Neural progenitor cell (in vitro differentiated cells): ENCODE results near the gene MTMR4. TPM values are rescaled to one million over a fixed set of nuclear protein-coding genes. Genes with fewer than 3 reads are reported as not detected.

ENCODE experiments used
- DNase-seq: peaks from one replicate; pipeline ENCODE4 v3.0.0-alpha.2; 2016; ENCODE audit warnings: low spot score
- H2AFZ ChIP-seq: fragments of 200-600 bp; sonication (generic); replicated peaks from 2 replicates; pipeline ENCODE4 v1.6.1; 2016; ENCODE audit warnings: antibody characterized with exemption
- H3F3A ChIP-seq: fragments of 200-600 bp; sonication (generic); 2 replicates; pipeline ENCODE4 v1.6.1; 2016; ENCODE audit warnings: antibody characterized with exemption, low read depth
- H3K27ac ChIP-seq: fragments of 200-600 bp; sonication (generic); 2 replicates; pipeline ENCODE4 v1.5.1; 2016; ENCODE audit warnings: mild to moderate bottlenecking
- H3K27me3 ChIP-seq: fragments of 200-600 bp; sonication (generic); 2 replicates; pipeline ENCODE4 v1.6.1; 2016; ENCODE audit warnings: mild to moderate bottlenecking, moderate library complexity
- H3K36me3 ChIP-seq: fragments of 200-600 bp; sonication (generic); 2 replicates; pipeline ENCODE4 v1.5.1; 2016
- H3K4me1 ChIP-seq: fragments of 200-600 bp; sonication (generic); 2 replicates; pipeline ENCODE4 v1.6.1; 2016; ENCODE audit warnings: mixed run types
- H3K4me2 ChIP-seq: fragments of 200-600 bp; sonication (generic); 2 replicates; pipeline ENCODE4 v1.6.1; 2016
- H3K4me3 ChIP-seq: fragments of 200-600 bp; sonication (generic); 2 replicates; pipeline ENCODE4 v1.5.1; 2016
- H3K79me2 ChIP-seq: fragments of 200-600 bp; sonication (generic); 2 replicates; pipeline ENCODE4 v1.6.1; 2016; ENCODE audit warnings: low read depth
- H3K9ac ChIP-seq: fragments of 200-600 bp; sonication (generic); 2 replicates; pipeline ENCODE4 v1.6.1; 2016
- H3K9me3 ChIP-seq: fragments of 200-600 bp; sonication (generic); 2 replicates; pipeline ENCODE4 v1.5.1; 2016; ENCODE audit warnings: low read depth
- H4K20me1 ChIP-seq: fragments of 200-600 bp; sonication (generic); 2 replicates; pipeline ENCODE4 v1.6.1; 2016; ENCODE audit warnings: low read depth
- H3K27ac Mint-ChIP-seq: 3 replicates; pipeline ENCODE4 v1.8.0; 2021; ENCODE audit warnings: mixed read lengths
- H3K27me3 Mint-ChIP-seq: 2 replicates; pipeline ENCODE4 v1.8.0; 2022; ENCODE audit warnings: low read depth, mild to moderate bottlenecking, inconsistent platforms, moderate library complexity, mixed read lengths; ENCODE audit not compliant: insufficient read depth
- H3K36me3 Mint-ChIP-seq: 3 replicates; pipeline ENCODE4 v1.8.0; 2021; ENCODE audit warnings: mixed read lengths
- H3K4me1 Mint-ChIP-seq: 3 replicates; pipeline ENCODE4 v1.8.0; 2021; ENCODE audit warnings: mixed read lengths
- H3K4me3 Mint-ChIP-seq: 3 replicates; pipeline ENCODE4 v1.8.0; 2021; ENCODE audit warnings: mild to moderate bottlenecking, moderate library complexity, mixed read lengths
- H3K9me3 Mint-ChIP-seq: 3 replicates; pipeline ENCODE4 v1.8.0; 2020; ENCODE audit warnings: mixed read lengths
- CTCF ChIP-seq: fragments of 200-600 bp; sonication (generic); IDR thresholded peaks from 2 replicates; pipeline ENCODE4 v1.5.1; 2017; ENCODE audit warnings: antibody characterized with exemption, mild to moderate bottlenecking
- EZH2 ChIP-seq: fragments of 200-600 bp; sonication (generic); IDR thresholded peaks from 2 replicates; pipeline ENCODE4 v1.6.1; 2017; ENCODE audit warnings: antibody characterized with exemption, mild to moderate bottlenecking, moderate library complexity
- EZH2phosphoT487 ChIP-seq: fragments of 200-600 bp; sonication (generic); IDR thresholded peaks from 2 replicates; pipeline ENCODE4 v1.6.1; 2017; ENCODE audit warnings: antibody characterized with exemption
- total RNA-seq: library from RNA; depleted of rRNA; stranded (reverse); fragments of >200 nt; gene quantifications from 2 replicates; pipeline ENCODE4 v1.2.3, GENCODE V29; 2015; ENCODE audit warnings: low replicate concordance

The MTMR4 gene
- total RNA-seq, 1 donor from 2014 or later = 34.0 TPM

DNA sequence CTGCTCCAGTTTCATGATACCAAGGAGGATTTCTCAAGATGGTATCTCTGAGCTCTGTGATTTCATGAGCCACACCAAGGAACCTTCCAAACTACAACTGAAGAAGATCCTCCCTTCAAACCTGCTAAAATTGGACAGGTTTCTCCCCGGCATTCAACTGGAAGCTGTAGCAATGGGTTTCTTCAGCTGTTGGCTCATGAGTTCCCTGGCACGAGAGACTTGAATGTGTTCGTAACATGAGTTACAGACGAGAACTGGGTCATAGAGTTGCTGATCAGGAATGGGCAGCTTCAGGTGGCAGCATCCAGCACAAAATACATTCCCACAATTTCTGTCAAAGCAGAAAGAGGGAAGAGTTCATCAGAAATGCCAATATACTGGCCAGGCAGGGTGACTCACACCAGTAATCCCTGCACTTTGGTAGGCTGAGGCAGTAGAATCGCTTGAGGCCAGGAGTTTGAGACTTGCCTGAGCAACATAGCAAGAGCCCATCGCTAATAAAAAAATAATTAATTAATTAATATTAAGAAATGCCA lies 22.9 kb downstream of the MTMR4 start:
- H3K36me3 Mint-ChIP-seq = peaks cover 41% of the 10 kb centered on the region
- Histone ChIP-seq H3K4me3 (no peak overlapping the region), H3K9ac (no peak overlapping the region), H3K79me2 (no peaks in the 10 kb centered on the region), H2AFZ (no peak overlapping the region), H3K4me2 (no peak overlapping the region), H3K36me3 (peaks cover 14% of the 10 kb centered on the region), H3K4me1 (no peaks in the 10 kb centered on the region), H3K27ac (no peak overlapping the region), H3K9me3 (no peaks in the 10 kb centered on the region), H4K20me1 (peaks cover 6% of the 10 kb centered on the region), H3F3A (no peaks in the 10 kb centered on the region), H3K27me3 (no peaks in the 10 kb centered on the region)
- no peak overlapping the region for H3K27ac Mint-ChIP-seq
- no peaks in the 10 kb centered on the region for H3K9me3 Mint-ChIP-seq
- H3K4me3 Mint-ChIP-seq = no peak overlapping the region
- H3K27me3 Mint-ChIP-seq = no peaks in the 10 kb centered on the region
- no peak for DNase-seq
- H3K4me1 Mint-ChIP-seq = no peaks in the 10 kb centered on the region
- TF ChIP-seq CTCF (no peak), EZH2 (no peak), EZH2phosphoT487 (no peak)

DNA sequence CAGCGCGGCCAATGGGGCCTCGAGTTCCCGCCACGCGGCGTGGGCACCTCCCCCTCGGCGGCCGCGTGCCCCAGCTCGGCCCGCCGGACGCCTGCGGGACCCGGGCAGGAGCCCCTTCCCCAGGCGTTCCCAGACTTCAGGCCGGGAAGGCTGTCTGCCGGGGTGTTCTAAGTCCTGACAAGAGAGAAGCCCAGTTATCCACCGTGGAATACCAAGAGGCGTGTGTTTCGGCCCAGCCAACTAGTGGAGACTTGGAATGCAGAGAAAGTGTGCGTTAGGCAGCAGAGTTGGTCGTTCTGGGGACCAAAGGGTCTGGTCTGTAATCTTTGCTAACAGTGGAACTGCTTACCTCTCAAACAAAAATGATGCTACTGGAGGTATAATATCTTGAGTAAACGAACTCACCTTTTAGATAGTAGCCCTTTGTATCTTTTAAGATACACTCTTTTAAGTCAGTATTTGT lies 26.0 kb downstream of the MTMR4 start:
- Histone ChIP-seq H3K4me3 (no peak overlapping the region), H3K36me3 (peaks cover 14% of the 10 kb centered on the region), H3K4me2 (no peak overlapping the region), H3K27ac (no peak overlapping the region), H3K9me3 (no peaks in the 10 kb centered on the region), H3K79me2 (no peaks in the 10 kb centered on the region), H3K4me1 (no peaks in the 10 kb centered on the region), H3F3A (no peaks in the 10 kb centered on the region), H3K27me3 (no peaks in the 10 kb centered on the region), H2AFZ (no peak overlapping the region), H4K20me1 (no peaks in the 10 kb centered on the region), H3K9ac (no peak overlapping the region)
- H3K4me3 Mint-ChIP-seq = no peak overlapping the region
- H3K9me3 Mint-ChIP-seq = no peaks in the 10 kb centered on the region
- H3K27ac Mint-ChIP-seq = no peak overlapping the region
- no peaks in the 10 kb centered on the region for H3K27me3 Mint-ChIP-seq
- no peak for TF ChIP-seq EZH2phosphoT487
- no peak for TF ChIP-seq CTCF
- no peaks in the 10 kb centered on the region for H3K4me1 Mint-ChIP-seq
- DNase-seq = no peak
- H3K36me3 Mint-ChIP-seq = peaks cover 30% of the 10 kb centered on the region

GRCh38 chr17:58487589-58488427 lies 26.6 kb downstream of the MTMR4 start, which contains the start of gene HSF5:
Gene HSF5 (minus strand): TSS chr17:58488408. CDS start chr17:58488274, 134 bp downstream.
- Histone ChIP-seq H3K4me2 (no peak within 1 kb of the TSS), H3K9me3 (no peaks in the 10 kb centered on the region), H3K79me2 (no peaks in the 10 kb centered on the region), H3K4me1 (no peaks in the 10 kb centered on the region), H3K27me3 (no peaks in the 10 kb centered on the region), H3K9ac (no peak within 1 kb of the TSS), H2AFZ (no peak within 1 kb of the TSS), H3K27ac (no peak within 1 kb of the TSS), H3F3A (no peaks in the 10 kb centered on the region), H3K36me3 (peaks cover 12% of the 10 kb centered on the region), H3K4me3 (no peak within 1 kb of the TSS), H4K20me1 (no peaks in the 10 kb centered on the region)
- peaks cover 29% of the 10 kb centered on the region for H3K36me3 Mint-ChIP-seq
- no peak for TF ChIP-seq EZH2
- TF ChIP-seq CTCF = no peak
- TF ChIP-seq EZH2phosphoT487 = no peak
- H3K27me3 Mint-ChIP-seq = no peaks in the 10 kb centered on the region
- DNase-seq = no peak
- H3K9me3 Mint-ChIP-seq = no peaks in the 10 kb centered on the region
- H3K4me3 Mint-ChIP-seq = no peak within 1 kb of the TSS
- no peaks in the 10 kb centered on the region for H3K4me1 Mint-ChIP-seq
- no peak within 1 kb of the TSS for H3K27ac Mint-ChIP-seq
